DOHH2 (cell line): Measurements from ENCODE around the gene C1QB.

Experiments
- H3F3A ChIP-seq: fragments of 200-600 bp; sonication (generic), shearing (Covaris generic); 2 replicates; pipeline ENCODE4 v1.6.0; 2016; ENCODE audit warnings: antibody characterized with exemption, mild to moderate bottlenecking; ENCODE audit not compliant: control insufficient read depth, insufficient read depth
- H3K27ac ChIP-seq: fragments of 200-600 bp; sonication (generic); 2 replicates; pipeline ENCODE4 v1.5.1; 2014; ENCODE audit warnings: low read depth, mild to moderate bottlenecking, low read length, moderate library complexity
- H3K27me3 ChIP-seq: fragments of 200-600 bp; sonication (generic); 2 replicates; pipeline ENCODE4 v1.6.1; 2014; ENCODE audit warnings: mild to moderate bottlenecking, low read length, mixed read lengths; ENCODE audit not compliant: control insufficient read depth
- H3K36me3 ChIP-seq: fragments of 200-600 bp; sonication (generic); 2 replicates; pipeline ENCODE4 v1.6.1; 2014; ENCODE audit warnings: mild to moderate bottlenecking, low read length, moderate library complexity, mixed read lengths; ENCODE audit not compliant: control insufficient read depth
- H3K4me1 ChIP-seq: fragments of 200-600 bp; sonication (generic); 2 replicates; pipeline ENCODE4 v1.6.1; 2014; ENCODE audit warnings: mild to moderate bottlenecking, low read length, mixed read lengths; ENCODE audit not compliant: control insufficient read depth
- H3K4me2 ChIP-seq: fragments of 200-600 bp; sonication (generic); 2 replicates; pipeline ENCODE4 v1.6.0; 2014; ENCODE audit warnings: mild to moderate bottlenecking, low read length, moderate library complexity
- H3K4me3 ChIP-seq: fragments of 200-600 bp; sonication (generic); 2 replicates; pipeline ENCODE4 v1.5.1; 2014; ENCODE audit warnings: mild to moderate bottlenecking, low read length, mixed read lengths
- H3K79me2 ChIP-seq: fragments of 200-600 bp; sonication (generic); 2 replicates; pipeline ENCODE4 v1.6.1; 2014; ENCODE audit warnings: mild to moderate bottlenecking, low read length, mixed read lengths; ENCODE audit not compliant: control insufficient read depth
- H3K9me2 ChIP-seq: fragments of 200-600 bp; sonication (generic); replicated peaks from 2 replicates; pipeline ENCODE4 v1.6.1; 2014; ENCODE audit warnings: mild to moderate bottlenecking, low read length, mixed read lengths; ENCODE audit not compliant: control insufficient read depth
- H3K9me3 ChIP-seq: fragments of 200-600 bp; sonication (generic); 2 replicates; pipeline ENCODE4 v1.6.1; 2014; ENCODE audit warnings: antibody characterized with exemption, low read length, mixed read lengths; ENCODE audit not compliant: control insufficient read depth, insufficient read depth
- H4K20me1 ChIP-seq: fragments of 200-600 bp; sonication (generic); 2 replicates; pipeline ENCODE4 v1.6.0; 2014; ENCODE audit warnings: low read depth, mild to moderate bottlenecking, antibody characterized with exemption, low read length, moderate library complexity; ENCODE audit not compliant: control insufficient read depth, insufficient read depth
- CTCF ChIP-seq: fragments of 200-600 bp; sonication (generic); IDR thresholded peaks from one replicate; pipeline ENCODE4 v1.5.1; 2014; ENCODE audit warnings: antibody characterized with exemption, mild to moderate bottlenecking, low read depth, low read length; ENCODE audit not compliant: poor library complexity, severe bottlenecking
- EZH2phosphoT487 ChIP-seq: fragments of 200-600 bp; sonication (generic); IDR thresholded peaks from 2 replicates; pipeline ENCODE4 v1.6.1; 2017; ENCODE audit warnings: borderline replicate concordance, mild to moderate bottlenecking, antibody characterized with exemption, low read length, moderate library complexity, mixed read lengths

C1QB gene

GRCh38 chr1:22609291-22609690, 43.7 kb upstream of the C1QB start:
- no peak overlapping the region for H3K27ac ChIP-seq
- TF ChIP-seq EZH2phosphoT487 (no peak), CTCF (no peak)
- no peak overlapping the region for H3K4me3 ChIP-seq
- no peak overlapping the region for H3K4me2 ChIP-seq
- H3K79me2 ChIP-seq, result no peaks in the 10 kb centered on the region
- H3K27me3 ChIP-seq, result no peaks in the 10 kb centered on the region
- no peaks in the 10 kb centered on the region for H3K9me3 ChIP-seq
- H4K20me1 ChIP-seq, result no peaks in the 10 kb centered on the region
- H3F3A ChIP-seq, result no peaks in the 10 kb centered on the region
- no peaks in the 10 kb centered on the region for H3K4me1 ChIP-seq
- H3K36me3 ChIP-seq, result no peaks in the 10 kb centered on the region
- H3K9me2 ChIP-seq, result no peaks in the 10 kb centered on the region

GRCh38 chr1:22611530-22611947, 41.5 kb upstream of the C1QB start:
- Histone ChIP-seq H3K4me2 (no peak overlapping the region), H3K79me2 (no peaks in the 10 kb centered on the region), H3K36me3 (no peaks in the 10 kb centered on the region), H3K4me1 (no peaks in the 10 kb centered on the region), H3K9me2 (no peaks in the 10 kb centered on the region), H3K27ac (no peak overlapping the region), H3K9me3 (no peaks in the 10 kb centered on the region), H3F3A (no peaks in the 10 kb centered on the region), H4K20me1 (no peaks in the 10 kb centered on the region), H3K4me3 (no peak overlapping the region), H3K27me3 (no peaks in the 10 kb centered on the region)
- TF ChIP-seq CTCF (no peak), EZH2phosphoT487 (no peak)

GRCh38 chr1:22612671-22613571, 40.1 kb upstream of the C1QB start:
- no peaks in the 10 kb centered on the region for H3K79me2 ChIP-seq
- no peak overlapping the region for H3K4me3 ChIP-seq
- H4K20me1 ChIP-seq, result no peaks in the 10 kb centered on the region
- no peak overlapping the region for H3K27ac ChIP-seq
- no peaks in the 10 kb centered on the region for H3K9me2 ChIP-seq
- no peaks in the 10 kb centered on the region for H3K36me3 ChIP-seq
- no peaks in the 10 kb centered on the region for H3K4me1 ChIP-seq
- no peaks in the 10 kb centered on the region for H3F3A ChIP-seq
- TF ChIP-seq CTCF, result no peak
- TF ChIP-seq EZH2phosphoT487, result no peak
- H3K27me3 ChIP-seq, result no peaks in the 10 kb centered on the region
- no peaks in the 10 kb centered on the region for H3K9me3 ChIP-seq
- H3K4me2 ChIP-seq, result no peak overlapping the region
